ENCODE data around the gene KRT37.
"Not testable (repeated sequence)": the region's sequence is repeated elsewhere in the genome, so short reads cannot be mapped to it uniquely, and the experiment has no call there.

Gene KRT37

GRCh38 chr17:41404024-41404671 is 20.2 kb downstream of the KRT37 start:
- no peak for DNase-seq (ENCODE audit: low spot score)

- no peak for DNase-seq (ENCODE audit: low spot score)
Measured at GRCh38 chr17:41403404-41404023, 20.9 kb downstream of the KRT37 start.

GRCh38 chr17:41402161-41402560 is 22.2 kb downstream of the KRT37 start:
- DNase-seq (ENCODE audit: low spot score) = no peak

GRCh38 chr17:41396996-41397660 is 27.3 kb downstream of the KRT37 start, which contains the start of gene KRT31:
Gene KRT31, minus strand, starts transcription at chr17:41397608. Its CDS starts 69 bp downstream, at chr17:41397539.
- peak; percentile 63 for DNase-seq (ENCODE audit: low spot score)

- DNase-seq (ENCODE audit: low spot score) = no peak
Measured at GRCh38 chr17:41396340-41396739, 28.0 kb downstream of the KRT37 start.

- no peak for DNase-seq (ENCODE audit: low spot score)
Measured at GRCh38 chr17:41395611-41396010, 28.8 kb downstream of the KRT37 start.

- not testable (repeated sequence) for DNase-seq (ENCODE audit: low spot score)
Measured at GRCh38 chr17:41395044-41395443, 29.3 kb downstream of the KRT37 start.

GRCh38 chr17:41394254-41394996 is 30.0 kb downstream of the KRT37 start:
- DNase-seq (ENCODE audit: low spot score) = no peak

GRCh38 chr17:41393826-41394225 is 30.6 kb downstream of the KRT37 start:
- no peak for DNase-seq (ENCODE audit: low spot score)

- DNase-seq (ENCODE audit: low spot score) = no peak
Measured at GRCh38 chr17:41393294-41393693, 31.1 kb downstream of the KRT37 start.

- no peak for DNase-seq (ENCODE audit: low spot score)
Measured at GRCh38 chr17:41392278-41392677, 32.1 kb downstream of the KRT37 start.

GRCh38 chr17:41391535-41391934 is 32.9 kb downstream of the KRT37 start:
- DNase-seq (ENCODE audit: low spot score) = no peak

GRCh38 chr17:41390411-41390938 is 33.9 kb downstream of the KRT37 start:
- no peak for DNase-seq (ENCODE audit: low spot score)

- no peak for DNase-seq (ENCODE audit: low spot score)
Measured at GRCh38 chr17:41387670-41388069, 36.7 kb downstream of the KRT37 start.

- DNase-seq (ENCODE audit: low spot score) = no peak
Measured at GRCh38 chr17:41386227-41386626, 38.2 kb downstream of the KRT37 start.

GRCh38 chr17:41383690-41384089 is 40.7 kb downstream of the KRT37 start:
- DNase-seq (ENCODE audit: low spot score) = no peak

GRCh38 chr17:41382394-41382793 is 42.0 kb downstream of the KRT37 start:
- no peak for DNase-seq (ENCODE audit: low spot score)

GRCh38 chr17:41381943-41382342 is 42.4 kb downstream of the KRT37 start, which contains the start of gene KRT34:
Gene KRT34, minus strand, starts transcription at chr17:41382306. Its CDS starts 60 bp downstream, at chr17:41382246.
- not testable (repeated sequence) for DNase-seq (ENCODE audit: low spot score)

GRCh38 chr17:41380091-41380490 is 44.3 kb downstream of the KRT37 start:
- DNase-seq (ENCODE audit: low spot score) = not testable (repeated sequence)

GRCh38 chr17:41377546-41377945 is 46.8 kb downstream of the KRT37 start:
- DNase-seq (ENCODE audit: low spot score) = no peak

All from left forelimb (tissue), 1 donor.